IPS-18a (cell line): ENCODE results near the gene SIN3B.
"Not testable (repeated sequence)": the region's sequence is repeated elsewhere in the genome, so short reads cannot be mapped to it uniquely, and the experiment has no call there.

Experiments used
- H3K27ac ChIP-seq: one replicate; pipeline ENCODE4 v1.5.1; 2013; ENCODE audit warnings: low read length
- H3K27me3 ChIP-seq: one replicate; pipeline ENCODE4 v1.6.1; 2013; ENCODE audit warnings: mild to moderate bottlenecking, low read length; ENCODE audit not compliant: control insufficient read depth, insufficient read depth
- H3K36me3 ChIP-seq: one replicate; pipeline ENCODE4 v1.6.1; 2013; ENCODE audit warnings: low read depth, low read length; ENCODE audit not compliant: control insufficient read depth
- H3K4me1 ChIP-seq: one replicate; pipeline ENCODE4 v1.6.1; 2013; ENCODE audit warnings: low read depth, low read length; ENCODE audit not compliant: control insufficient read depth
- H3K4me3 ChIP-seq: one replicate; pipeline ENCODE4 v1.5.1; 2013; ENCODE audit warnings: low read length
- H3K9ac ChIP-seq: one replicate; pipeline ENCODE4 v1.6.1; 2013; ENCODE audit warnings: mild to moderate bottlenecking, low read length, moderate library complexity
- H3K9me3 ChIP-seq: one replicate; pipeline ENCODE4 v1.6.1; 2013; ENCODE audit warnings: low read depth, low read length; ENCODE audit not compliant: control insufficient read depth

SIN3B gene

DNA sequence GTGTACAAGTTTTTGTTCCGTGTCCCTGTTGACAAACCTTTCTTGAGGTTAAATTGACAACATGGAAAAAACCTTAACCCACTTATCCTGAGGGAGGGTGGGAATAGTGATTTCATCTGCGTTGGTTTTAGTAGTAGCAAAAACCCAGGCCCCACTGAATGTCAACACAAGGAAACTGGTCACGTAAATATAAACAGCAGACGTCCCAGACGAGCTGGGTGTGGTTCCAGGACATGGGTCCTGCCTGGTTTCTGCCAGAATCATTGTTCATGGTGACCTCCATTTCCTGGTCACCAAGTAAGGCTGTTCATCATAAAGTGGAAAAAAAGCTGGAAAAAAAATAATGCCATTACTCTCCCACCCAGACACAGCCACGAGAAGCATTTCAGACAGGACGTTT lies 42.7 kb downstream of the SIN3B start:
- H3K36me3 ChIP-seq, result peaks cover 58% of the 10 kb centered on the region
- H3K9me3 ChIP-seq, result no peaks in the 10 kb centered on the region
- H3K27me3 ChIP-seq, result no peaks in the 10 kb centered on the region
- H3K4me1 ChIP-seq, result no peaks in the 10 kb centered on the region
- H3K9ac ChIP-seq, result no peak overlapping the region
- no peak overlapping the region for H3K27ac ChIP-seq
- no peak overlapping the region for H3K4me3 ChIP-seq

- Histone ChIP-seq H3K9me3 (no peaks in the 10 kb centered on the region), H3K4me3 (no peak overlapping the region), H3K4me1 (no peaks in the 10 kb centered on the region), H3K27ac (no peak overlapping the region), H3K9ac (no peak overlapping the region), H3K36me3 (peaks cover 60% of the 10 kb centered on the region), H3K27me3 (no peaks in the 10 kb centered on the region)
These were observed 43.5 kb downstream of the SIN3B start for GRCh38 chr19:16872728-16873127.

- H3K9me3 ChIP-seq, result no peaks in the 10 kb centered on the region
- peaks cover 61% of the 10 kb centered on the region for H3K36me3 ChIP-seq
- no peaks in the 10 kb centered on the region for H3K27me3 ChIP-seq
- H3K4me1 ChIP-seq, result no peaks in the 10 kb centered on the region
- H3K9ac ChIP-seq, result no peak overlapping the region
- no peak overlapping the region for H3K27ac ChIP-seq
- no peak overlapping the region for H3K4me3 ChIP-seq
These were observed 44.4 kb downstream of the SIN3B start for GRCh38 chr19:16873594-16873993.

- no peak overlapping the region for H3K27ac ChIP-seq
- no peaks in the 10 kb centered on the region for H3K9me3 ChIP-seq
- no peak overlapping the region for H3K9ac ChIP-seq
- peaks cover 64% of the 10 kb centered on the region for H3K36me3 ChIP-seq
- H3K4me3 ChIP-seq, result no peak overlapping the region
- no peaks in the 10 kb centered on the region for H3K4me1 ChIP-seq
- H3K27me3 ChIP-seq, result no peaks in the 10 kb centered on the region
These were observed 45.2 kb downstream of the SIN3B start for GRCh38 chr19:16874250-16874977.

DNA sequence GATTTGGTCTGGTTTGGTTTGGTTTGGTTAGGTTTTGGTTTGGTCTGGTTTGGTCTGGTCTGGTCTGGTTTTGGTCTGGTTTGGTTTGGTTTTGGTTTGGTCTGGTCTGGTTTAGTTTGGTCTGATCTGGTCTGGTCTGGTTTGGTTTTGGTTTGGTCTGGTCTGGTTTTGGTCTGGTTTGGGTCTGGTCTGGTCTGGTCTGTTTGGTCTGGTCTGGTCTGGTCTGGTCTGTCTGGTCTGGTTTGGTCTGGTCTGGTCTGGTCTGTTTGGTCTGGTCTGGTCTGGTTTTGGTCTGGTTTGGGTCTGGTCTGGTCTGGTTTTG lies 45.7 kb downstream of the SIN3B start:
- not testable (repeated sequence) for H3K27me3 ChIP-seq, H3K27ac ChIP-seq, H3K4me3 ChIP-seq, H3K4me1 ChIP-seq, H3K9ac ChIP-seq, H3K9me3 ChIP-seq
- peaks cover 63% of the 10 kb centered on the region for H3K36me3 ChIP-seq

- Histone ChIP-seq H3K9ac (no peak overlapping the region), H3K27ac (no peak overlapping the region), H3K9me3 (no peaks in the 10 kb centered on the region), H3K4me3 (no peak overlapping the region), H3K27me3 (no peaks in the 10 kb centered on the region), H3K36me3 (peaks cover 59% of the 10 kb centered on the region), H3K4me1 (no peaks in the 10 kb centered on the region)
These were observed 46.7 kb downstream of the SIN3B start for GRCh38 chr19:16875584-16876555.

GRCh38 chr19:16876904-16877361 lies 47.7 kb downstream of the SIN3B start:
- no peak overlapping the region for H3K9ac ChIP-seq
- peaks cover 48% of the 10 kb centered on the region for H3K36me3 ChIP-seq
- no peaks in the 10 kb centered on the region for H3K9me3 ChIP-seq
- H3K27me3 ChIP-seq, result no peaks in the 10 kb centered on the region
- no peaks in the 10 kb centered on the region for H3K4me1 ChIP-seq
- H3K27ac ChIP-seq, result no peak overlapping the region
- H3K4me3 ChIP-seq, result no peak overlapping the region

- Histone ChIP-seq H3K9me3 (peaks cover 4% of the 10 kb centered on the region), H3K4me1 (no peaks in the 10 kb centered on the region), H3K27me3 (no peaks in the 10 kb centered on the region), H3K27ac (no peak overlapping the region), H3K4me3 (no peak overlapping the region), H3K9ac (no peak overlapping the region), H3K36me3 (peaks cover 46% of the 10 kb centered on the region)
These were observed 48.4 kb downstream of the SIN3B start for GRCh38 chr19:16877581-16877980.

DNA sequence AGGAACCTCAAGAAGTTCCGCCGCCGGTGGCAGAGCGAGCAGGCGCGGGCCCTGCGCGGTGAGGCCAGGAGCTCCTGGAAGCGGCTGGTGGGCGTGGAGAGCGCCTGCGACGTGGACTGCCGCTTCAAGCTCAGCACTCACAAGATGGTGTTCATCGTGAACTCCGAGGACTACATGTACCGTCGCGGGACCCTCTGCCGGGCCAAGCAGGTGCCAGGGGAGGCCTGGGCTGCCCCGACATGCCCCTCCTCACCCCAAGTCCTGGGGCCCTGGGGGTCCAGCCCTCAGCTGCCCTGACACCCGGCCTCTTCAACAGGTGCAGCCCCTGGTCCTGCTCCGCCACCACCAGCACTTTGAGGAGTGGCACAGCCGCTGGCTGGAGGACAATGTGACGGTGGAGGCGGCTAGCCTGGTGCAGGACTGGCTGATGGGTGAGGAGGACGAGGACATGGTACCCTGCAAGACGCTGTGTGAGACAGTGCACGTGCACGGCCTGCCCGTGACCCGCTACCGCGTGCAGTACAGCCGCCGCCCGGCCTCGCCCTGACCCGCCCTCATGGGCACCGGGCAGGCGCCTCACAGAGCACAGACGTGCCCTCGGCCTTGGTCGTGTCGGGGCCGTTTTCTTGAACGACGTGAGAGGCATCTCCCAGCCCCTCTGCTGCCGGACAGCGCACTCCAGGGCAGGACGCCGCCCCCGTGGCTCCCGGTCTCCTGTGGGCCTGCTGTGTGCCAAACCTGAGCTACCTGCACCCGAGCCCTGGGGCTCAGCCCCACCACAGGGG lies 49.2 kb downstream of the SIN3B start:
- peaks cover 38% of the 10 kb centered on the region for H3K36me3 ChIP-seq
- no peak overlapping the region for H3K9ac ChIP-seq
- no peak overlapping the region for H3K4me3 ChIP-seq
- no peaks in the 10 kb centered on the region for H3K27me3 ChIP-seq
- H3K4me1 ChIP-seq, result no peaks in the 10 kb centered on the region
- H3K9me3 ChIP-seq, result peaks cover 4% of the 10 kb centered on the region
- no peak overlapping the region for H3K27ac ChIP-seq

GRCh38 chr19:16880884-16881554 lies 51.8 kb downstream of the SIN3B start:
- Histone ChIP-seq H3K4me1 (no peaks in the 10 kb centered on the region), H3K27me3 (no peaks in the 10 kb centered on the region), H3K9ac (no peak overlapping the region), H3K27ac (no peak overlapping the region), H3K9me3 (peaks cover 4% of the 10 kb centered on the region), H3K36me3 (peaks cover 34% of the 10 kb centered on the region), H3K4me3 (no peak overlapping the region)

GRCh38 chr19:16882146-16882545 lies 52.9 kb downstream of the SIN3B start:
- Histone ChIP-seq H3K36me3 (peaks cover 24% of the 10 kb centered on the region), H3K27me3 (no peaks in the 10 kb centered on the region), H3K4me1 (no peaks in the 10 kb centered on the region), H3K9ac (no peak overlapping the region), H3K27ac (no peak overlapping the region), H3K9me3 (peaks cover 4% of the 10 kb centered on the region), H3K4me3 (no peak overlapping the region)
